HG02970 (cell line): Measurements from ENCODE around the gene RAET1G.
"Not testable (repeated sequence)": the region's sequence is repeated elsewhere in the genome, so short reads cannot be mapped to it uniquely, and the experiment has no call there.

ENCODE experiments used
- ATAC-seq: cut with Tn5 transposase; IDR thresholded peaks from one replicate; pipeline ENCODE4 v1.9.1; 2021; ENCODE audit warnings: mild to moderate bottlenecking, moderate library complexity, moderate number of reproducible peaks; ENCODE audit not compliant: unreplicated experiment, low FRiP score

Gene RAET1G

DNA sequence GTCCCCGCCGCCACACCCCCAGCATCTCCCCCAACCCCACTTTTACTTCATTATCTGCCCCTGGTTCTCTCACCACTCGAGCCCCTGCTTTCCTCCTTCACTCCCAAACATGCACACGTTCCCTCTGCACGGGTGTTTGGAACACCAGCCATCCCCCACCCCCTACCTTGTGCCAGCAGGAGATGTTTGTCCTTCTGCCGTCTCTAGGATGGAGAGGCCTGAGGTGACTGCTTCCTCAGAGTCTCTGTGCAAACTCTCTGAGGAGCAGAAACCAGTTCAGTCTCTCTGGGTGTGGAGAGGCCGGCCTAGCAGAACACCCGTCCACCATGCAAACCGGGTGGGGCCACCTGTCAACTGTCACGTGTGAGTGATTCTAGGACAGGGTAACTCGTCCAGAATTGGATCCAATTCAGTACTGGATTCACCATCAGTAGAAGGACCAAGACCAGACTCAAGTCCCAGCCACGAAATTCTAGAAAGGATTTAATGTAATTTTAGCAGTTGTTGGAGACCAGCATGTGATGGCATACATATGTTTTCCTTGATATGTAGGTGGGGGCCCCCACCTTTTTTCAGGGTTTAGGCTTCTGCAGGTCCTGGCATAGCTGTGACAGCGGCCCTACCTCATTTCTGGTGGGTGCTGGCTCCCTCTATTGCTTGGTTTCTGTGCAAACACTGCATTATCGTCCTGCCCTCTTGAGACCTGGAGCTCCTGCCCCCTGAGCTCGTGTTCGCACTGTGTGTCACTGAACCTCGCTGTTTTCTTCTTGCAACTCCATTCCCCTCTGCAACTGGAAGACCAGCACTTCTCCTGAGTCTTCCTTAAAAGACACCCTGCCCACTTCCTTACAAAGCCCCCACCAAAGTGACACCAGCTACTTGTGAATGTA lies 24.8 kb downstream of the RAET1G start, which contains the start of gene RAET1E:
Gene RAET1E, minus strand, starts transcription at position 259 of the 890 bp plus-strand sequence. CDS start 7,212 bp downstream, outside the sequence.
- no peak for ATAC-seq

DNA sequence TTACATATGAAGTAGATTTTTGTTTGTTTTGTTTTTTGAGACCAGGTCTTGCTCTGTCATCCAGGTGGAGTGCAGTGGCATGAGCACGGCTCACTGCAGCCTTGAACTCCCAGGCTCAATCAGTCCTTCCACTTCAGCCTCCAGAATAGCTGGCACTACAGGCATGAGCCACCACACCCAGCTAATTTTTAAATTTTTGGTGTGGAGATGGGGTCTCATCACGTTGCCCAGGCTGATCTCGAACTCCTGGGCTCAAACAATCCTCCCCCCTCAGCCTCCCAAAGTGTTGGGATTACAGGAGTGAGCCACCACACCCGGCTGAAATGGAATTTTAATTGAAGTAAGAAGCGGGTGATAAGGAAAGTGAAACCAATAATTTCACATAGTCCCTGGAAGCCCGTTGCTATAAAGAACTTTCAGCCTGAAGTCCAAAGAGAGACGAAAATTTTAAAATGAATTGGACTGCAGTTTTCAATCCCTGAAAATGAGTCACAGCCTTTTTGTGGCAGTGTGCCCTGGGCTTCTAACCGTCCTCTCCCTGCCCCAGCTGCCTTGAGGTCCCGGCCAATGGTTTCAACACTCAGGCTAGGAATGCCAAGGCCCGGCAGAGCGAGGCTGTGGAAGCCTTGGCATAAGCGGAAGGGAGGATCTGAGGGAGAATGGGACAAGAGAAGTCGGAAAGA lies 25.8 kb downstream of the RAET1G start:
- ATAC-seq, result no peak

DNA sequence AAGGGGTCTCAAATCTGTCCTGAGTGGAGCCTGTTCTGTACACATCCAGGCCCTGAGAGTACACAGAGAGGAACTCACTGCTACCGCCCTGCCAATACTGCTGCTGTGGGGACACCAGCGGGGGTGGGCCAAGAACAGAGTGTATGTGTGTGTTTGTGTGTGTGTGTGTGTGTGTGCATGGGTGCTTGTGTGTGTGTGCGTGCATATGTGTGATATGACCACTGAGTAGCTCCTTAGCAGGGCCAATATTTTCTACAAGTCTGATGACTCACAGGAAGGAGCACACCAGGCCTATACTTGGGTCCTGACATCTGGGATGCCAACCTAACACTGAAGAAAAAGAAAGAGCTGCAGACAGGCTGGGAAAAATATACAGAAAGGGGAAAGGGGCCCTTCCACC lies 26.4 kb downstream of the RAET1G start:
- no peak for ATAC-seq

DNA sequence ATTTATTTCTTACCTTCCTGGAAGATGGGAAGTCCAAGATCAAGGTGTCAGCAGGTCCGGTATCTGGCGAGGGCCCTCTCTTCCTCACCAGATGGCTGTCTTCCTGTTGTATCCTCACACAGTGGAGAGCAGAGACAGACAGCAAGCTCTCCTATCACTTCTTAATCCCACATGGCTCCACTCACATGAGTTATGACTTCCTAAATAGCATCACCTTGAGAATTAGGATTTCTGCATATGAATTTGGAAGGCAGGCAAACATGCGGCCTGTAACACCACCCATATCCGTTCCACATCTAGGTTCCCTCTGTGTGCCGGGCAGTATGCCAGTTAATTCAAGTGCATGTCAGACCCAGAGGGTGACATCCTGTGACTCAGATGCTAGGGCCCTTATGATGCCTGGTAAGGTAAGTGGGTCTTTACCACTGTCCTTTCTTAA lies 27.1 kb downstream of the RAET1G start:
- ATAC-seq, result no peak

DNA sequence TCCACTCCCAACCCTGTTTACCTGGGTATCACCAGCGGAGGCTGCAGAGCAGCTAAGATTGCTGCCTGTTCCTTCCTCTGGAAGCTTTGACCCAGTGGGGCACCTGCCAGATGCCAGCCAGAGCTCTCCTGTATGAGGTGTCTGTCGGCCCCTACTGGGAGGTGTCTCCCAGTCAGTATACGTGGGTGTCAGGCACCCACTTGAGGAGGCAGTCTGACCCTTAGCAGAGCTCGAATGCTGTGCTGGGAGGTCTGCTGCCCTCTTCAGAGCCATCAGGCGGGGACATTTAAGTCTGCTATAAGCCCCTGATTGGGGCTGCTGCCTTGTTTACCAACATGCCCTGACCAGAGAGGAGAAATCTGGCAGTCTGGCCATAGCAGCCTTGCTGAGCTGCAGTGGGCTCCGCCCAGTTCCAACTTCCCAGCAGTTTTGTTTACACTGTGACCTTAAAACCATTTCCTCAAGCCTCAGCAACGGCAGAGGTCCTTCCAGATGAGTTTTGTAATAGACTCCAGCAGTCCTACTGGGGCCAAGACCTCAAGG lies 27.8 kb downstream of the RAET1G start:
- ATAC-seq, result no peak

DNA sequence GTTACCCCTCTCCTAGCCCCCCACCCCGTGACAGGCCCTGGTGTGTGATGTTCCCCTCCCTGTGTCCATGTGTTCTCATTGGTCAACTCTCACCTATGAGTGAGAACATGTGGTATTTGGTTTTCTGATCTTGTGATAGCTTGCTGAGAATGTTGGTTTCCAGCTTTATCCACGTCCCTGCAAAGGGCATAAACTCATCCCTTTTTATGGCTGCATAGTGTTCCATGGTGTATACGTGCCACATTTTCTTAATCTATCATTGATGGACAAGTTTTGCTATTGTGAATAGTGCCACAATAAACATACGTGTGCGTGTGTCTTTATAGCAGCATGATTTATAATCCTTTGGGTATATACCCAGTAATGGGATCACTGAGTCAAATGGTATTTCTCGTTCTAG lies 31.1 kb downstream of the RAET1G start:
- not testable (repeated sequence) for ATAC-seq

DNA sequence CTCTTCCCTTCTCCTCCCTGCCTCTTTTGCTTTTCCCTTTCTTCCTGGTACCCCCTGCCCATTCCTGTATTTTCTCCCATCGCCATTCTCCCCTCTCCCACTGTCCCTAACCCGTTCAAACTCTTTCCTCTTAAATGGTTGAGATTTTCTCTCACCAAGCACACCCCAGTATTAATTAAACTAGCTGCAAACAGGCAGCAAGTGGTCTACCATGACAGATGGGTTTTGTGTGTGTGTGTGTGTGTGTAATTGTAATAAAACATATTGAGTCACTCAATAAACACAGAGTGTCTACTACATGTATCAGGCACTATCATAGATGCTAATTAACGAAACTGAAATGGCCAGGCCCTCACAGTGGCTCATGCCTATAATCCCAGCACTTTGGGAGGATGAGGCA lies 31.7 kb downstream of the RAET1G start:
- ATAC-seq, result no peak

DNA sequence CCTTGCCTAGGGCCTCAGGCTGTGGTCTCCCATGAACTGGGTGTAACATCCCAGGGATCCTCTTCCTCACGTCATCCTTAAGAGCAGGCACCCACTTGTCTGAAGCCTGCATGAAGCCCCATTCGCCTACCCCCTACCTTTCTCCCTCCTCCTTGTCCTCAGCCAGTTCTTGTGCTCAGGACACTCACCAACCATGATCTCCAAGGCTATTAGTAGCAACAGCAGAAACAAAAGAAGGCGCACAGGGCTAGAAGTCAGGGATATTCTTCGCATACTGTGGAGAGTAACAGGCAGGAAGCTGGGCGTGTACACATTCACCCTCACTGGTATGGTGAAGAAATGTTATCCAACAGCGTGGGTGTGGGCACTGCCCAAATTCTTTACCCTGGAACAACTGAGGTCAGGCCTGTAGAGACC lies 32.3 kb downstream of the RAET1G start:
- ATAC-seq, result no peak

DNA sequence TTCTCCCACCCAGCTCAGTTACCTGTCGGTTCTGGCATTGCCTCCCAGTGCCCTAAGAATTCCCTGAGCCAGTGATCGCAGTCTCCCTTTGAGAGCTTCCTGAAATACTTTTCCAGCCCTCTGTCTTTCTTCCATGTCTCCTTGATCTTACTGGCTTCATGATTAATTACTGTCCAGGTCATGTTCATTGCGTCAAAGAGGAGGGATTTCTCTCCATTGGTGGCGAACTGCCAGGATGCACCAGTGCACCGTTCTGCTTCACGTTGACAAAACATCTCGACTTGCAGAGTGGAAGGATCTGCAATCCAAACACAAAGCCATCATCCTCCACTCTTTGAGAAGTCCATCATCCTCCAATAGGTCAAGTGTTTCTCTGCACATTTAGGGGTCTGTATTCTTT lies 33.6 kb downstream of the RAET1G start:
- ATAC-seq, result no peak

DNA sequence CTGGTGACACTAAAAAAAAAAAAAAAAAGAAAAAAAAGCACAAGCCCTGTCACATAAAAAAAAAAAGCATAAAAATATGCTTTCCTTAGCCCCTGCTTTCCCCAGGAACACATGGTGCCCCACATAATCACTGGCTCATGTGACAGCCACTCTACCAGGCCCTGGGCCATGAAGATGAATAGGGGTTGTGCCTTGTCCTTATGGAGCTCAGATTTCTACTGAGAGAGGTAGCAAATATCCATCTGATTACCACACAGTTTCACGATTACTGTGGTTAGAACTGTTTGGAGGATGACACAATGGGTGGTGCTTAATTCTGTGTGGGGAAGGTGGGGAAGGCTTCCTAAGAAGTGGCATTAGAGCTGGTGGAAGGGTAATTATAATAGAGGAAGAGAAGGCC lies 34.3 kb downstream of the RAET1G start:
- no peak for ATAC-seq

DNA sequence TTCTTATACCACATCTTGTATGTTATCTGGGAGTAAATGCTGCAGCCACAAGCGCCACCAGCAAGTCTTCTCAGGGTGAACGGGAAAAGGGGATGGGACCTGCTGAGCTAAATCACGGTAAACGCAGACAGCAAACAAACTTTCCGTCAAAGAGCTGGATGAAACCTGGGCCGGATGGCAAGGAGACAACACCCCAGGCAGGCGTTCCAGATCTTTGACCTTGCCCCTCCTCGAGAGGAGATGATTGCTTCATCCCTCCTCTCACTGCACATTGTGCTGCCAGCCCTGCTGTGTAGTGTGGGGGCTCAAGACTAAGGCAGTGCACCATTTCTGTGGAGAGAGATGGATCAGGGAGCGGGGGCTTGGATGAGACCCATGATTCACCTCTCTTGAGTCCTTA lies 34.8 kb downstream of the RAET1G start:
- no peak for ATAC-seq

DNA sequence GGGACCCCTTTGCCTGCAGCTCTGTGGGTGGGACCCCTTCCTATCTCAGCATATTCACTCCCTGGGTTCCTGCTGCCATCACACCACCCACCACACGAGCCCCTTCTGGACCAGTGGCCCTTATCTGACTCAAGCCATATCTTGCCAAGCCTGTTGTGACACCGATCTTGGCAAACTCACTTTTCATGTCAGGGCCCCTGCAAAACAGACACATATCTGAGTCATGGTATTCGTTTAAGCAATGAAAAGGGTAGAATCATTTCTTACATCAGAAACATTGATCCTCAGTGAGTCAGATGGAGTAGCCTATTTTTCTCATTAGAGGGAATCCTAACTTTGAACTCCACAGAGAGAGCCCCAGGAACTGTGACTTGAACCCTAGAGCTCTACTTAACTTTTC lies 35.6 kb downstream of the RAET1G start:
- no peak for ATAC-seq

DNA sequence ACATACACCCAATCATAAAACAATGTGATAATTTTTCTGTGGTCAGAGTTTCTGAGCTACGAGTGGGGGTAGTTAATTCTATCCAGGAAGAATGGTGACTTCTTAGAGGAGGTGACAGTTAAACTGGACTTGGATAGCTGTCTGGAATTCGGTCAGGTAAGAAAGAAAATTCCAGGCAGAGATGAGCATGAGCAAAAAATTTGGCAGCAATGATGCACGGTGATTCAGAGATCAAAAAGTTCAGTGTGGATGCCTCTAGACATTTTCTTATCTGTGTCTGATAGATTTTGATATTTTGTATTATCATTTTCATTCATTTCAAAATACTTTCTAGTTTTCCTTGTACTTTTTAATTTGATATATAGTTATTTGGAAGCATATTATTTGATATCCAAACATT lies 37.0 kb downstream of the RAET1G start:
- ATAC-seq, result no peak

DNA sequence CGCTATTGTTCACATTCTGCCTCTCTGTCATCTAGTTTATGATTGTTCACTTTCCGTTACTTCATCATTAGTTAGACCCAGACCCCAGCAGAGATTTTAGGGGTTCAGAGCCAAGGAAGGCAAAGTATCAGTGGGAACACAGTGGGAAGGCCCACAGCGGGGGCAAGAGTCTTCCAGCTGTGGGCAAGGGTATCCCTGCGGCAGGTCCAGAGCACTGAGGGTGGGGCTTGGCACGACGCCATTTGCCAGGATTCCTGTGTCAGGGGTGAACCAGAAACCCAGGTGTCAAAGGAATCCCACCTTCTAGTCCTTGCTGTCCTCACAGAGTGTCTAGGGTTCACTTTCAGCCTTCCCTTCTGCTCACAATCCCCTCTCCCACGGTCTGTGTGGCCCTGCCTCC lies 38.3 kb downstream of the RAET1G start:
- no peak for ATAC-seq

DNA sequence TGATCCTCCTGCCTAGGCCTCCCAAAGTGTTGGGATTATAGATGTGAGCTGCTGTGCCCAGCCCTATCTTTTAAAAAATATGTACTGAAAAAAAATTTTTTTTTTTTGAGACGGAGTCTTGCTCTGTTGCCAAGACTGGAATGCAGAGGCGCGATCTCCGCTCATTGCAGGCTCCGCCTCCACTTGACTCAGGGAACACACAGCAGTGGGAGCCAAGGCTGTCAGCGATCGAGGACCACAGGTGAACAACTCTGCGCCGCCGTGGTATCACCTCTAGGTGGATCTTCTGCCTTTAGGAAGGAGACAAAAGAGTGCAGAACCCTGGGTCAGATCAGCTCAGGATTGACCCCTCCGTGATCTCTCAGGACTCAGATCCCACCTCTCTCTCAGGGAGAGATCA lies 38.7 kb downstream of the RAET1G start:
- no peak for ATAC-seq

DNA sequence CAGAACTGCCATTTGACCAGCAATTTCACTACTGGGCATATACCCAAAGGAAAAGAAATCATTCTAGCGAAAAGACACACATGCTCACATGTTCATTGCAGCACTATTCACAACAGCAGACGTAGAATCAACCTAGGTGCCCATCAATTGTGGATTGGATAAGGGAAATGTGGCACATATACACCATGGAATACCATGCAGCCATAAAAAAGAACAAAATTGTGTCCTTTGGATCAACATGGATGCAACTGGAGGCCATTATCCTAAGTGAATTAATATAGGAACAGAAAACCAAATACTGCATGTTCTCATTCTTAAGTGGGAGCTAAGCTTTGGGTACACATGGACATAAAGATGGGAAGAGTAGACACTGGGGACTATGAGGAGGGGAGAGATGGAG lies 41.1 kb downstream of the RAET1G start:
- ATAC-seq, result no peak

DNA sequence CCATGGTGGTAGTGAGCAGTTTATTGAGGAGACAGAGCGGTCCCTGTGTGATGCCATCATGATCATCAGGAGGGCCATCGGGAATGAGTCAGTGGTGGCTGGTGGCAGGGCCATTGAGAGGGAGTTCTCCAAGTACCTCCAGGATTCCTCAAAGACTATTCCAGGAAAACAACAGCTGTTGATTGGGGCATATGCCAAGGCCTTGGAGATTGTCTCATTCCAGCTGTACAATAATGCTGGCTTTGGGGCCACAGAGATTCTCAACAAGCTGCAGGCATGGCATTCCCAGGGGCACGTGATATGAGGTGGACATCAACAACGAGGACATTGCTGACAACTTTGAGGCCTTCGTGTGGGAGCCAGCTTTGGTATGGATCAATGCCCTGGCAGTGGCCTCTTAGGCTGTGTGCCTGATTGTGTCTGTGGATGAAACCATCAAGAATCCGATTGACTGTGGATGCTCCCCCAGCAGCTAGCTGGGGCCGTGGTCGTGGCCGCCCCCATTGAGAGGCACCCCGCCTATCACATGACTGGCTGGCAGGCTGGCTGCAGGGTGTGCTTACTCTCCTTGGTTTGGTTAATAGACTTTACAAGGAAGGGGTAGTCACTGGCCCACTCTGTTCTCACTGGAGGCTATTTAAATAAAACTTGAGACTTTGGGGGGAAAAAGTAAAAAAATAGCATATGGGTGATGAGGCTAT lies 41.7 kb downstream of the RAET1G start:
- no peak for ATAC-seq

DNA sequence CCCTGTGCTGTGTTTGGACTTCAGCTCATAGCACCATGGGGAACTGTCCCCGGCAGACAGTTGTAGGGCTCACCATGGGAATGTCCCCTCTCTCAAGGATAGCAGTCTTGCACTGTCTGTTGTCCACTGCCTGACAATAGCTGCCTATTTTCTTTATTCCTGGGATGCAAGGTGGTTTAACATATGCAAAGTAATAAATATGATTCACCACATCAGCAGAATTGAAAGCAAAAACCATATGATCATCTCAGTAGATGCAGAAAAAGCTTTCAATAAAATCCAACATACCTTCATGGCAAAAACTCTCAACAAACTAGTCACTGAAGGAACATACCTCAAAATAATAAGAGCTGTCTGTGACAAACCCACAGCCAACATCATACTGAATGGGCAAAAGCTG lies 45.3 kb downstream of the RAET1G start:
- no peak for ATAC-seq

DNA sequence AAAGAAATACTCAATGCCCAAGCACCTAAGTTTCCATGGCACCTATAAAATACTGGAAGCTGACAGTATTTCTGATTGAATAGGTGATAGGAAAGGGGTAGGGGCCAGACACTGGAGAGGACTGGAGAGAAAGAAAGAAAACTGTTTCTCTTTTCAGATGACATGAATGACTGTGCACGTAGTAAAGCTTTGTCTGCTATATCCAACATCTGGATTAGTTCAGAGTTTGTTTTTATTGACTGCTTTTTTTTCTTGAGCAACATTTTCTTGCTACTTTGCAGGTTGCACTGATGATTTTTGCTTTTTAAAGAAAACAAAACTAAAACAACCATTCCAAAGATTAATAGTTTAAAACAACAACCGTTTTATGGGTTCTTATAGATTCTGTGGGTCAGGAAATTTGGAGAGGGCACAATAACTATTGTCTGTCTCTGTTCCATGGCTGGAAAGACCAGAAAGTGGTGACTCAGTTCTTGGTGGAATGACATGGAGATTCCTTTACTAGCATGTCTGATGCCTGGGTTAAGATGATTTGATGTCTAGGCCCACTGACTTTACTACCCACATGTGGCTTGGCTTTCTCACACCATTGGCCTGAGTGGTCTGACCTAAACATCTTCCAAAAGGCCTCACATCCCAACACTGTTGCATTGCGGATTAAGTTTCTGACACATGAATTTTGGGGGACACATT lies 46.5 kb downstream of the RAET1G start:
- no peak for ATAC-seq

DNA sequence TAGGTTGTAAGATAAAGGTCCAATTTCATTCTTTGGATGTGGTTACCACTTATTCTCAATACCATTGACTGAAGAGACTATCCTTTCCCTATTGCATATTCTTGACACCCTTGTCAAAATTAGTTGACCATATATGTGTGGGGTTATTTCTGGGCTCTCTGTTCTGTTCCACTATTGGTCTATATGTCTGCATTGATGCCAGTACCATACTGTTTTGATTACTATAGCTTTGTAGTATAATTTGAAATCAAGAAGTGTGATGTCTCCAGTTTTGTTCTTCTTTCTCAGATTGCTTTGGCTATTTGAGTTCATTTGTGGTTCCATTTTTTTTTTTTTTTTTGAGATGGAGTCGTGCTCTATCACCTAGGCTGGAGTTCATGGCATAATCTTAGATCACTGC lies 50.7 kb downstream of the RAET1G start:
- ATAC-seq, result no peak
